Occipital lobe (tissue), 3 donors: ENCODE measurements around the gene TBC1D9B. TPM values are rescaled to one million over a fixed set of nuclear protein-coding genes. Genes with fewer than 3 reads are reported as not detected.
A peak's percentile ranks its signal among the peaks of the same experiment; 100 is the strongest.

ENCODE experiments used
- DNase-seq: peaks from one replicate; lab custom pipeline; 2025; lab: John Stamatoyannopoulos, UW
- small RNA-seq: library from RNA; depleted of rRNA; stranded (forward); fragments of <200 nt; gene quantifications from one replicate; pipeline ENCODE3, GENCODE V24; 2014
- total RNA-seq: library from RNA; depleted of rRNA; stranded (reverse); fragments of >200 nt; gene quantifications from one replicate; pipeline ENCODE4 v1.2.3, GENCODE V29; 2014

Gene TBC1D9B
- total RNA-seq, 1 donor from 2014 or later = 23.9 TPM

- DNase-seq = peak; percentile 86
Observed at GRCh38 chr5:179821298-179822058, 86.2 kb downstream of the TBC1D9B start.

GRCh38 chr5:179820483-179821297 lies 87.0 kb downstream of the TBC1D9B start, which contains the start of gene SQSTM1:
TSS of gene SQSTM1 (plus strand) at chr5:179820905. CDS start at chr5:179820937, 32 bp downstream.
- peak; percentile 79 for DNase-seq

- DNase-seq = no peak
Observed at GRCh38 chr5:179820127-179820482, 87.6 kb downstream of the TBC1D9B start.

- peak; percentile 53 for DNase-seq
Observed at GRCh38 chr5:179819296-179820126, 88.2 kb downstream of the TBC1D9B start.

GRCh38 chr5:179818746-179819295 lies 88.9 kb downstream of the TBC1D9B start:
- DNase-seq = peak; percentile 88

GRCh38 chr5:179817890-179818745 lies 89.6 kb downstream of the TBC1D9B start:
- no peak for DNase-seq

GRCh38 chr5:179817470-179817840 lies 90.2 kb downstream of the TBC1D9B start:
- no peak for DNase-seq

- no peak for DNase-seq
Observed at GRCh38 chr5:179816796-179817469, 90.8 kb downstream of the TBC1D9B start.

- no peak for DNase-seq
Observed at GRCh38 chr5:179816401-179816795, 91.3 kb downstream of the TBC1D9B start.

- DNase-seq = no peak
Observed at GRCh38 chr5:179815491-179816249, 92.0 kb downstream of the TBC1D9B start.

GRCh38 chr5:179814090-179814489 lies 93.6 kb downstream of the TBC1D9B start:
- no peak for DNase-seq

GRCh38 chr5:179812997-179813607 lies 94.6 kb downstream of the TBC1D9B start:
- DNase-seq = no peak

- DNase-seq = no peak
Observed at GRCh38 chr5:179812135-179812825, 95.4 kb downstream of the TBC1D9B start.

Small RNA genes within 50 kb of the gene (small RNA-seq; reads per million reads assigned to genes)
- gene RF00019 = not detected

Other genes starting within 250 kb of the TBC1D9B start
- gene CBY3, start 226.9 kb downstream of the TBC1D9B start, total RNA-seq = not detected
- gene CANX, start 208.9 kb downstream of the TBC1D9B start, total RNA-seq = 352 TPM
- 9.4 TPM for gene MAML1, start 175.1 kb downstream of the TBC1D9B start, total RNA-seq
- gene LTC4S, start 113.9 kb downstream of the TBC1D9B start, total RNA-seq = 1.7 TPM
- 47.4 TPM for gene MGAT4B, start 101.0 kb downstream of the TBC1D9B start, total RNA-seq
- 53.5 TPM for gene SQSTM1, start 87.0 kb downstream of the TBC1D9B start, total RNA-seq
- 26.7 TPM for gene MRNIP, start 49.1 kb downstream of the TBC1D9B start, total RNA-seq
- 78.0 TPM for gene RNF130, start 163.9 kb upstream of the TBC1D9B start, total RNA-seq